IMR-90 (cell line): ENCODE results near the gene KLHDC3. TPM values are rescaled to one million over a fixed set of nuclear protein-coding genes. Genes with fewer than 3 reads are reported as not detected.

Experiments used
- ATAC-seq: fragments of 200-7000 bp; cut with Tn5 transposase; 2 replicates; pipeline ENCODE4 v1.9.1; 2020; ENCODE audit warnings: low read depth, mild to moderate bottlenecking, moderate library complexity
- BruUV-seq: library from RNA; stranded (reverse); fragments of 400-500 nt; replicated peaks from 2 replicates; lab custom pipeline; 2021; lab: Mats Ljungman, UMichigan
- CTCF ChIA-PET: fragments of 300-600 bp; formaldehyde crosslinking; extraction: SDS; loops from one replicate; lab custom pipeline; 2021; ENCODE audit warnings: antibody characterized with exemption; lab: Yijun Ruan, JAX
- POLR2A ChIA-PET: fragments of 300-600 bp; sonication (Branson Sonifier 250); formaldehyde crosslinking; loops from one replicate; lab custom pipeline; 2022; ENCODE audit warnings: antibody characterized with exemption; ENCODE audit not compliant: unreplicated experiment; lab: Charles Lee
- DNase-seq: peaks from one replicate; pipeline ENCODE4 v3.0.0; 2013
- H2AFZ ChIP-seq: replicated peaks from 2 replicates; pipeline ENCODE3; 2013; ENCODE audit warnings: low read length, mild to moderate bottlenecking; ENCODE audit not compliant: poor library complexity
- H2AK5ac ChIP-seq: 2 replicates; pipeline ENCODE4 v1.6.1; 2013; ENCODE audit warnings: low read depth, low read length, inconsistent platforms
- H2AK9ac ChIP-seq: replicated peaks from 2 replicates; pipeline ENCODE3; 2013; ENCODE audit warnings: mild to moderate bottlenecking, low read depth, low read length, moderate library complexity; ENCODE audit not compliant: poor library complexity
- H2BK120ac ChIP-seq: 2 replicates; pipeline ENCODE4 v1.6.1; 2013; ENCODE audit warnings: low read depth, low read length, inconsistent platforms
- H2BK15ac ChIP-seq: 3 replicates; pipeline ENCODE4 v1.6.1; 2013; ENCODE audit warnings: low read depth, low read length, inconsistent platforms
- H2BK20ac ChIP-seq: 2 replicates; pipeline ENCODE4 v1.6.1; 2013; ENCODE audit warnings: low read depth, mild to moderate bottlenecking, inconsistent platforms, low read length, moderate library complexity
- H2BK5ac ChIP-seq: 2 replicates; pipeline ENCODE4 v1.6.1; 2013; ENCODE audit warnings: mild to moderate bottlenecking, low read depth, low read length, inconsistent platforms; ENCODE audit not compliant: poor library complexity, severe bottlenecking
- H3K14ac ChIP-seq: replicated peaks from 2 replicates; pipeline ENCODE4 v1.6.1; 2013; ENCODE audit warnings: low read depth, low read length, inconsistent platforms
- H3K18ac ChIP-seq: 2 replicates; pipeline ENCODE4 v1.6.1; 2013; ENCODE audit warnings: low read depth, low read length, control low read depth
- H3K23ac ChIP-seq: 2 replicates; pipeline ENCODE4 v1.6.1; 2013; ENCODE audit warnings: low read depth, low read length, inconsistent platforms
- H3K27ac ChIP-seq: 2 replicates; pipeline ENCODE4 v1.5.1; 2013; ENCODE audit warnings: mild to moderate bottlenecking, control low read depth, low read length; ENCODE audit not compliant: insufficient read depth
- H3K27me3 ChIP-seq: 2 replicates; pipeline ENCODE4 v1.6.1; 2013; ENCODE audit warnings: low read length; ENCODE audit not compliant: control insufficient read depth, insufficient read depth
- H3K36me3 ChIP-seq: 2 replicates; pipeline ENCODE4 v1.6.1; 2013; ENCODE audit warnings: low read length, mixed read lengths; ENCODE audit not compliant: control insufficient read depth, insufficient read depth
- H3K4ac ChIP-seq: 2 replicates; pipeline ENCODE4 v1.6.1; 2013; ENCODE audit warnings: low read depth, low read length, inconsistent platforms
- H3K4me1 ChIP-seq: 2 replicates; pipeline ENCODE4 v1.6.1; 2013; ENCODE audit warnings: low read length, mixed read lengths; ENCODE audit not compliant: control insufficient read depth, insufficient read depth
- H3K4me2 ChIP-seq: 2 replicates; pipeline ENCODE4 v1.6.1; 2013; ENCODE audit warnings: low read depth, mild to moderate bottlenecking, control low read depth, low read length, moderate library complexity
- H3K4me3 ChIP-seq: 2 replicates; pipeline ENCODE4 v1.5.1; 2013; ENCODE audit warnings: low read depth, mild to moderate bottlenecking, control low read depth, low read length, moderate library complexity; ENCODE audit not compliant: insufficient read depth
- H3K56ac ChIP-seq: 2 replicates; pipeline ENCODE4 v1.6.1; 2013; ENCODE audit warnings: low read length, inconsistent platforms; ENCODE audit not compliant: insufficient read depth; ENCODE audit errors: extremely low read depth
- H3K79me1 ChIP-seq, 2 experiments: 2 replicates each; pipeline ENCODE4 v1.6.1; 2013; ENCODE audit warnings: low read length in 2 of 2, inconsistent platforms in 1 of 2, low read depth in 1 of 2
- H3K9ac ChIP-seq: 2 replicates; pipeline ENCODE4 v1.6.1; 2013; ENCODE audit warnings: low read depth, low read length, control low read depth
- H3K9me1 ChIP-seq: 2 replicates; pipeline ENCODE4 v1.6.1; 2013; ENCODE audit warnings: low read length, inconsistent platforms; ENCODE audit not compliant: insufficient read depth
- H3K9me3 ChIP-seq: 2 replicates; pipeline ENCODE4 v1.6.1; 2013; ENCODE audit warnings: low read length; ENCODE audit not compliant: control insufficient read depth, insufficient read depth
- H4K20me1 ChIP-seq: 2 replicates; pipeline ENCODE4 v1.6.1; 2013; ENCODE audit warnings: low read length, inconsistent platforms; ENCODE audit not compliant: insufficient read depth
- H4K5ac ChIP-seq: 2 replicates; pipeline ENCODE4 v1.6.1; 2013; ENCODE audit warnings: mild to moderate bottlenecking, low read depth, low read length, control low read depth
- H4K8ac ChIP-seq, 2 experiments: 2 replicates each; pipeline ENCODE4 v1.6.1; 2013; ENCODE audit warnings: low read depth in 2 of 2, low read length in 2 of 2, control low read depth in 1 of 2, inconsistent platforms in 1 of 2
- H4K91ac ChIP-seq: 2 replicates; pipeline ENCODE4 v1.6.1; 2013; ENCODE audit warnings: low read depth, low read length, inconsistent platforms; ENCODE audit not compliant: insufficient read depth
- BHLHE40 ChIP-seq: fragments of 150-350 bp; IDR thresholded peaks from 2 replicates; pipeline ENCODE4 v1.6.1; 2016; ENCODE audit warnings: mild to moderate bottlenecking, low read depth, low read length
- CEBPB ChIP-seq: IDR thresholded peaks from 2 replicates; pipeline ENCODE4 v1.6.1; 2012; ENCODE audit warnings: low read depth, low read length, improper control_type of control experiment
- CHD1 ChIP-seq: IDR thresholded peaks from 2 replicates; pipeline ENCODE4 v1.6.1; 2012; ENCODE audit warnings: low read depth, low read length, improper control_type of control experiment
- MAFK ChIP-seq: IDR thresholded peaks from 2 replicates; pipeline ENCODE4 v1.6.1; 2012; ENCODE audit warnings: low read depth, low read length, improper control_type of control experiment
- MAZ ChIP-seq: IDR thresholded peaks from 2 replicates; pipeline ENCODE4 v1.6.1; 2012; ENCODE audit warnings: low read depth, mild to moderate bottlenecking, low read length, improper control_type of control experiment, moderate library complexity, borderline replicate concordance
- POLR2A ChIP-seq: IDR thresholded peaks from 2 replicates; pipeline ENCODE4 v1.6.1; 2012; ENCODE audit warnings: mild to moderate bottlenecking, low read depth, low read length
- RAD21 ChIP-seq: IDR thresholded peaks from 2 replicates; pipeline ENCODE4 v1.6.1; 2012; ENCODE audit warnings: low read length, improper control_type of control experiment
- WGBS, 2 experiments: methylation state at CpG; one replicate each; pipeline versions ENCODE4 v1.1.5 to v1.1.7; 2013; ENCODE audit warnings: missing lambda C conversion rate in 2 of 2; ENCODE audit not compliant: insufficient read length in 1 of 2; ENCODE audit errors: extremely low coverage in 2 of 2; 5-methylcytosine and 5-hydroxymethylcytosine counted together
- dilution Hi-C: fragments of 300-500 bp; cut with HindIII; formaldehyde crosslinking; loops from one replicate; pipeline ENCODE4 v1.14.3; 2018; ENCODE audit warnings: low sequenced_read_pairs; ENCODE audit not compliant: unreplicated experiment
- in situ Hi-C: fragments of 300-500 bp; cut with MboI; formaldehyde crosslinking; loops from 3 replicates; pipeline ENCODE4 v1.14.3; 2019; ENCODE audit warnings: low sequenced_read_pairs, inconsistent platforms, mixed read lengths
- intact Hi-C: fragments of 100-400 bp; cut with micrococcal nuclease; formaldehyde crosslinking; loops from 2 replicates; pipeline ENCODE4 v1.10.0; 2022
- polyA plus RNA-seq, 3 experiments: library from polyadenylated mRNA; depleted of rRNA; stranded (reverse); fragments of >200 nt; gene quantifications; 2 replicates each; pipeline ENCODE4 v1.2.3, GENCODE V29; 2012; ENCODE audit warnings: low replicate concordance in 1 of 3
- total RNA-seq: library from RNA; depleted of rRNA; stranded (reverse); fragments of >200 nt; gene quantifications from 2 replicates; pipeline ENCODE4 v1.2.3, GENCODE V29; 2012
- TF ChIP-seq, protein P1 (sequence below): fragments of 150-350 bp; IDR thresholded peaks from 2 replicates; pipeline ENCODE4 v1.6.1; 2017; ENCODE audit warnings: mild to moderate bottlenecking, antibody characterized with exemption, low read length, low read depth
- TF ChIP-seq, protein P2 (sequence below): fragments of 150-350 bp; IDR thresholded peaks from 2 replicates; pipeline ENCODE4 v1.6.1; 2016; ENCODE audit warnings: low read depth, mild to moderate bottlenecking, low read length, moderate library complexity, borderline replicate concordance

The KLHDC3 gene
- total and polyA plus RNA-seq, 2 of the 4 experiments (the other 2 are of a cell fraction): 57.1 to 76.0 TPM

DNA sequence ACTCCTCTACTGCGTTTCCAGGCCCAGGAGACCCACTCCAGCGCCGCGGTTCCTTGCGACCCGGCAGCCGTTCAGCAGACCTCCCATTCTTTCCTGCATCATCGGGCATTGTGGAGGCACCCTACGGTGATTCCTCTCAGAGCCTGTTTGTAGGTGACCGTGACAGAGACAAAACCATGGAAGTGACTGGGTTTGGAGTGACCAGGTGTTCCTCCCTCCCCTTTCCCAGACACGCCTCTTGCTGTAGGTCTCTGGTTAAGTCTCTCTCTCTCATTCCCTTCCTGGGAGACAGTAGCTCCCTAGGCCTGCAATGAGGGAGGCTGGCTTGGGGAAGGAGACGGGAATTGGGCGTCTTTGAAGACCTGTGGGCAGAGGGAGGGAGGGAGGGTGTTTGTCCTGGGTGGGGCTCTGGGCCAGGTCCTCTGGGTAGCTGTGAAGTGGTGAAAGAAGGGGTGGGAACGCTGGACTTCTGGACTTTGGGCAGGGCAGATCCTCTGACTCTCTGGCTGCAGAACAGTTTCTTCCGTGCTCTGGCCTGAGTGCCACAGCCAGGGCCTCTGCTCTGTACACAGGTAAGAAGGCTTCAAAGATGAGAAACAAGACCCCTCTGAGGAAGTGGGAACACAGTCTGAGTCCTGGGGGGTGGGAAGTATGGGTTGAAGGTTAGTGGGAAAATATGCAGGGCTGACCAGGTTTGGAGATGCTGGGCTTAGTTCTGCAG, 46.1 kb downstream of the KLHDC3 start:
- in situ Hi-C loops: no loop called here
- Histone ChIP-seq H3K27me3 (no peaks in the 10 kb centered on the region), H4K5ac (peak overlapping the region; percentile 84), H4K20me1 (no peaks in the 10 kb centered on the region), H4K8ac (peak overlapping the region; percentile 69 to 97), H2BK15ac (no peak overlapping the region; the same call in 2 of the 3 replicates), H3K79me1 (peaks cover 17 to 35% of the 10 kb centered on the region in 2 experiments), H3K9ac (peak overlapping the region; percentile 91), H3K56ac (no peak overlapping the region), H4K91ac (peak overlapping the region; percentile 91), H3K4me3 (peak overlapping the region; percentile 53), H3K4me2 (peak overlapping the region; percentile 93), H2AK9ac (peak overlapping the region; percentile 94), H2AK5ac (peak overlapping the region; percentile 92), H2BK120ac (peak overlapping the region; percentile 64), H2AFZ (peak overlapping the region; percentile 92), H3K36me3 (peaks cover 19% of the 10 kb centered on the region), H3K9me3 (no peaks in the 10 kb centered on the region), H3K4me1 (peaks cover 9% of the 10 kb centered on the region; the same call in 1 of the 2 replicates), H3K23ac (peak overlapping the region; percentile 49), H3K18ac (peak overlapping the region; percentile 28), H3K4ac (peak overlapping the region; percentile 96), H3K14ac (peak overlapping the region; percentile 100), H2BK5ac (peak overlapping the region; percentile 95), H2BK20ac (peak overlapping the region; percentile 29), H3K27ac (peak overlapping the region; percentile 93), H3K9me1 (peaks cover 4% of the 10 kb centered on the region; the same call in 1 of the 2 replicates)
- BruUV-seq: no TSS peak
- WGBS, 2 experiments: 100% methylated on average over 1 of the region's 15 CpGs; no CpG with 5 or more reads in 1 of the 2 experiments
- no peak for ATAC-seq
- TF ChIP-seq BHLHE40 (no peak), POLR2A (no peak), RAD21 (no peak), CHD1 (no peak), MAFK (no peak), CEBPB (no peak), MAZ (no peak)
- TF ChIP-seq, protein P1, sequence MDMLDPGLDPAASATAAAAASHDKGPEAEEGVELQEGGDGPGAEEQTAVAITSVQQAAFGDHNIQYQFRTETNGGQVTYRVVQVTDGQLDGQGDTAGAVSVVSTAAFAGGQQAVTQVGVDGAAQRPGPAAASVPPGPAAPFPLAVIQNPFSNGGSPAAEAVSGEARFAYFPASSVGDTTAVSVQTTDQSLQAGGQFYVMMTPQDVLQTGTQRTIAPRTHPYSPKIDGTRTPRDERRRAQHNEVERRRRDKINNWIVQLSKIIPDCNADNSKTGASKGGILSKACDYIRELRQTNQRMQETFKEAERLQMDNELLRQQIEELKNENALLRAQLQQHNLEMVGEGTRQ: no peak
- TF ChIP-seq, protein P2, sequence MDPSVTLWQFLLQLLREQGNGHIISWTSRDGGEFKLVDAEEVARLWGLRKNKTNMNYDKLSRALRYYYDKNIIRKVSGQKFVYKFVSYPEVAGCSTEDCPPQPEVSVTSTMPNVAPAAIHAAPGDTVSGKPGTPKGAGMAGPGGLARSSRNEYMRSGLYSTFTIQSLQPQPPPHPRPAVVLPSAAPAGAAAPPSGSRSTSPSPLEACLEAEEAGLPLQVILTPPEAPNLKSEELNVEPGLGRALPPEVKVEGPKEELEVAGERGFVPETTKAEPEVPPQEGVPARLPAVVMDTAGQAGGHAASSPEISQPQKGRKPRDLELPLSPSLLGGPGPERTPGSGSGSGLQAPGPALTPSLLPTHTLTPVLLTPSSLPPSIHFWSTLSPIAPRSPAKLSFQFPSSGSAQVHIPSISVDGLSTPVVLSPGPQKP: no peak
- intact Hi-C loops: no loop called here
- ChIA-PET CTCF (interaction anchor here (1.4 kb wide), 1 partner anchor 84 kb away, joined by 6 read pairs; no protein-coding TSS in a partner anchor), POLR2A (no interaction called here)
- dilution Hi-C loops: no loop called here
- no peak for DNase-seq
